HCT116 (cell line): ENCODE measurements around the gene OR2T6.

Experiments
- CEBPB ChIP-seq: IDR thresholded peaks from 2 replicates; pipeline ENCODE4 v1.6.1; 2012; ENCODE audit warnings: low read depth
- EZH2 ChIP-seq: fragments of 200-600 bp; sonication (generic); IDR thresholded peaks from 2 replicates; pipeline ENCODE4 v1.6.1; 2017; ENCODE audit warnings: antibody characterized with exemption, mixed run types
- EZH2phosphoT487 ChIP-seq: fragments of 200-600 bp; IDR thresholded peaks from 2 replicates; pipeline ENCODE4 v1.6.1; 2018; ENCODE audit warnings: antibody characterized with exemption, borderline replicate concordance
- JUND ChIP-seq: IDR thresholded peaks from 2 replicates; pipeline ENCODE4 v1.6.1; 2012
- POLR2A ChIP-seq: IDR thresholded peaks from 2 replicates; pipeline ENCODE4 v1.7.0; 2011; ENCODE audit warnings: borderline replicate concordance; ENCODE audit not compliant: insufficient read depth, insufficient read length; ENCODE audit errors: extremely low read depth
- POLR2AphosphoS5 ChIP-seq: IDR thresholded peaks from 2 replicates; pipeline ENCODE4 v1.6.1; 2011; ENCODE audit warnings: mild to moderate bottlenecking, low read depth, low read length, moderate library complexity
- RAD21 ChIP-seq: IDR thresholded peaks from 2 replicates; pipeline ENCODE4 v1.6.1; 2012; ENCODE audit warnings: low read depth, mild to moderate bottlenecking
- SP1 ChIP-seq: IDR thresholded peaks from 2 replicates; pipeline ENCODE4 v1.6.1; 2012; ENCODE audit warnings: low read depth
- YY1 ChIP-seq: IDR thresholded peaks from 2 replicates; pipeline ENCODE4 v1.6.1; 2011; ENCODE audit warnings: low read length, low read depth, moderate library complexity, mild to moderate bottlenecking; ENCODE audit not compliant: insufficient replicate concordance; ENCODE audit errors: extremely low read depth
- ZNF274 ChIP-seq: fragments of 200-500 bp; sonication (Bioruptor generic); IDR thresholded peaks from 2 replicates; pipeline ENCODE4 v1.6.1; 2014; ENCODE audit warnings: mild to moderate bottlenecking, low read depth, low read length, inconsistent platforms
- TF ChIP-seq, protein P1 (sequence below): IDR thresholded peaks from 2 replicates; pipeline ENCODE4 v1.6.1; 2012; ENCODE audit warnings: low read depth
- TF ChIP-seq, protein P2 (sequence below), 3 experiments: fragments of 200-600 bp in 1 of 3; sonication (generic) in 1 of 3; IDR thresholded peaks in 2 of 3; conservative IDR thresholded peaks in 1 of 3; 2 replicates each; pipeline ENCODE4 v1.5.1; 2012 to 2017; ENCODE audit warnings: low read depth in 2 of 3, low read length in 2 of 3, antibody characterized with exemption in 1 of 3, borderline replicate concordance in 1 of 3, control low read depth in 1 of 3, mild to moderate bottlenecking in 1 of 3, mixed read lengths in 1 of 3, mixed run types in 1 of 3, moderate library complexity in 1 of 3; ENCODE audit not compliant: insufficient read depth in 1 of 3

DNA sequence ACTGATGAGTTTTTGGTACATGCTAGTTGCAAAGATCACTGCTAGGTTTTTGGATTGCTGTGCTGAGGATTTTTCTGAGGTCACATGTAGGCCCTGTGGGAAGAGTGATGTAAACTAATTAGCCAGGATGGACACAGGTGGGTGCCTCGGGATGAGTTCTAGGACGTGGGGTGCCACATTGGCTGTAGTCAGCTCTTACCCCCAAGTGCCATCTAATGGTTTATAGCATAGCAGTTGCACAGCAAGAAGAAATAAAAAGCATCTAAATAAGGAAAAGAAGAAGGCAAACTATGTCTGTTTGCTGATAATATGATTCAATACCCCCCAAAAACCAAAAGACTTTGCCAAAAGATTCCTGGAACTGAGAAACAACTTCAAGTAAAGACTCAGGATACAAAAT, 17.5 kb downstream of the OR2T6 start:
- TF ChIP-seq, protein P1, sequence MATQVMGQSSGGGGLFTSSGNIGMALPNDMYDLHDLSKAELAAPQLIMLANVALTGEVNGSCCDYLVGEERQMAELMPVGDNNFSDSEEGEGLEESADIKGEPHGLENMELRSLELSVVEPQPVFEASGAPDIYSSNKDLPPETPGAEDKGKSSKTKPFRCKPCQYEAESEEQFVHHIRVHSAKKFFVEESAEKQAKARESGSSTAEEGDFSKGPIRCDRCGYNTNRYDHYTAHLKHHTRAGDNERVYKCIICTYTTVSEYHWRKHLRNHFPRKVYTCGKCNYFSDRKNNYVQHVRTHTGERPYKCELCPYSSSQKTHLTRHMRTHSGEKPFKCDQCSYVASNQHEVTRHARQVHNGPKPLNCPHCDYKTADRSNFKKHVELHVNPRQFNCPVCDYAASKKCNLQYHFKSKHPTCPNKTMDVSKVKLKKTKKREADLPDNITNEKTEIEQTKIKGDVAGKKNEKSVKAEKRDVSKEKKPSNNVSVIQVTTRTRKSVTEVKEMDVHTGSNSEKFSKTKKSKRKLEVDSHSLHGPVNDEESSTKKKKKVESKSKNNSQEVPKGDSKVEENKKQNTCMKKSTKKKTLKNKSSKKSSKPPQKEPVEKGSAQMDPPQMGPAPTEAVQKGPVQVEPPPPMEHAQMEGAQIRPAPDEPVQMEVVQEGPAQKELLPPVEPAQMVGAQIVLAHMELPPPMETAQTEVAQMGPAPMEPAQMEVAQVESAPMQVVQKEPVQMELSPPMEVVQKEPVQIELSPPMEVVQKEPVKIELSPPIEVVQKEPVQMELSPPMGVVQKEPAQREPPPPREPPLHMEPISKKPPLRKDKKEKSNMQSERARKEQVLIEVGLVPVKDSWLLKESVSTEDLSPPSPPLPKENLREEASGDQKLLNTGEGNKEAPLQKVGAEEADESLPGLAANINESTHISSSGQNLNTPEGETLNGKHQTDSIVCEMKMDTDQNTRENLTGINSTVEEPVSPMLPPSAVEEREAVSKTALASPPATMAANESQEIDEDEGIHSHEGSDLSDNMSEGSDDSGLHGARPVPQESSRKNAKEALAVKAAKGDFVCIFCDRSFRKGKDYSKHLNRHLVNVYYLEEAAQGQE: no peak
- no peak for TF ChIP-seq SP1
- no peak for TF ChIP-seq RAD21
- no peak for TF ChIP-seq POLR2AphosphoS5
- TF ChIP-seq, protein P2, sequence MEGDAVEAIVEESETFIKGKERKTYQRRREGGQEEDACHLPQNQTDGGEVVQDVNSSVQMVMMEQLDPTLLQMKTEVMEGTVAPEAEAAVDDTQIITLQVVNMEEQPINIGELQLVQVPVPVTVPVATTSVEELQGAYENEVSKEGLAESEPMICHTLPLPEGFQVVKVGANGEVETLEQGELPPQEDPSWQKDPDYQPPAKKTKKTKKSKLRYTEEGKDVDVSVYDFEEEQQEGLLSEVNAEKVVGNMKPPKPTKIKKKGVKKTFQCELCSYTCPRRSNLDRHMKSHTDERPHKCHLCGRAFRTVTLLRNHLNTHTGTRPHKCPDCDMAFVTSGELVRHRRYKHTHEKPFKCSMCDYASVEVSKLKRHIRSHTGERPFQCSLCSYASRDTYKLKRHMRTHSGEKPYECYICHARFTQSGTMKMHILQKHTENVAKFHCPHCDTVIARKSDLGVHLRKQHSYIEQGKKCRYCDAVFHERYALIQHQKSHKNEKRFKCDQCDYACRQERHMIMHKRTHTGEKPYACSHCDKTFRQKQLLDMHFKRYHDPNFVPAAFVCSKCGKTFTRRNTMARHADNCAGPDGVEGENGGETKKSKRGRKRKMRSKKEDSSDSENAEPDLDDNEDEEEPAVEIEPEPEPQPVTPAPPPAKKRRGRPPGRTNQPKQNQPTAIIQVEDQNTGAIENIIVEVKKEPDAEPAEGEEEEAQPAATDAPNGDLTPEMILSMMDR (IDR thresholded peaks at IDR 0.05 in 2 of 3, conservative IDR thresholded peaks at IDR 0.05 in 1 of 3; ENCODE audit: borderline replicate concordance in 1 of 3, insufficient read depth in 1 of 3, low read depth in 2 of 3, low read length in 2 of 3): no peak
- no peak for TF ChIP-seq EZH2
- TF ChIP-seq POLR2A: no peak
- no peak for TF ChIP-seq JUND
- TF ChIP-seq CEBPB: no peak
- no peak for TF ChIP-seq YY1
- no peak for TF ChIP-seq EZH2phosphoT487
- no peak for TF ChIP-seq ZNF274
